Stimulated activated CD4-positive, alpha-beta T cell treated with anti-CD3 and anti-CD28 coated beads, Interleukin-4, amount 100 ng/mL, for 48 hours (primary cell): ENCODE results near the gene CDH1.
"Not testable (repeated sequence)": the region's sequence is repeated elsewhere in the genome, so short reads cannot be mapped to it uniquely, and the experiment has no call there.

Experiments
- DNase-seq, 2 donors: peaks; one replicate each; pipeline ENCODE4 v3.0.0-alpha.2; 2020; ENCODE audit warnings: low read depth in 2 of 2

The CDH1 gene

GRCh38 chr16:68790130-68790761 is 53.2 kb downstream of the CDH1 start:
- DNase-seq, result no peak

- DNase-seq, result no peak
These were observed 53.9 kb downstream of the CDH1 start for GRCh38 chr16:68790944-68791343.

GRCh38 chr16:68792465-68793324 is 55.6 kb downstream of the CDH1 start:
- DNase-seq, result no peak

GRCh38 chr16:68793401-68793857 is 56.3 kb downstream of the CDH1 start:
- DNase-seq, result no peak

- no peak for DNase-seq
These were observed 61.3 kb downstream of the CDH1 start for GRCh38 chr16:68798398-68798797.

GRCh38 chr16:68800257-68800875 is 63.3 kb downstream of the CDH1 start:
- DNase-seq, result peak; percentile 14 to 28

- no peak for DNase-seq
These were observed 65.1 kb downstream of the CDH1 start for GRCh38 chr16:68802190-68802589.

GRCh38 chr16:68806422-68806821 is 69.3 kb downstream of the CDH1 start:
- no peak for DNase-seq

- DNase-seq, result no peak
These were observed 69.9 kb downstream of the CDH1 start for GRCh38 chr16:68806981-68807380.

- DNase-seq, result no peak
These were observed 77.4 kb downstream of the CDH1 start for GRCh38 chr16:68814516-68814915.

- DNase-seq, result no peak
These were observed 86.5 kb downstream of the CDH1 start for GRCh38 chr16:68823401-68824135.

- no peak for DNase-seq
These were observed 88.3 kb downstream of the CDH1 start for GRCh38 chr16:68825427-68825826.

GRCh38 chr16:68826652-68827051 is 89.6 kb downstream of the CDH1 start:
- DNase-seq, result no peak

- no peak for DNase-seq
These were observed 96.2 kb downstream of the CDH1 start for GRCh38 chr16:68833251-68833650.

GRCh38 chr16:68834550-68834949 is 97.5 kb downstream of the CDH1 start:
- DNase-seq, result no peak

GRCh38 chr16:68835970-68836369 is 98.9 kb downstream of the CDH1 start:
- DNase-seq, result no peak

- DNase-seq, result no peak
These were observed 102.7 kb downstream of the CDH1 start for GRCh38 chr16:68839831-68840230.

GRCh38 chr16:68842964-68843481 is 105.9 kb downstream of the CDH1 start:
- DNase-seq, result not testable (repeated sequence)

- peak; percentile 88 to 90 for DNase-seq
These were observed 106.6 kb downstream of the CDH1 start, which contains the start of gene TANGO6 for GRCh38 chr16:68843482-68844210. TSS of gene TANGO6 (plus strand) at chr16:68843531. CDS start at chr16:68843618, 87 bp downstream.

GRCh38 chr16:68844211-68844564 is 107.1 kb downstream of the CDH1 start:
- DNase-seq, result peak in 1 of 2 donors; percentile 10

GRCh38 chr16:68848786-68849185 is 111.7 kb downstream of the CDH1 start:
- DNase-seq, result no peak
